Measurements from ENCODE around the gene TARBP1.
"Not testable (repeated sequence)": the region's sequence is repeated elsewhere in the genome, so short reads cannot be mapped to it uniquely, and the experiment has no call there.

The TARBP1 gene

DNA sequence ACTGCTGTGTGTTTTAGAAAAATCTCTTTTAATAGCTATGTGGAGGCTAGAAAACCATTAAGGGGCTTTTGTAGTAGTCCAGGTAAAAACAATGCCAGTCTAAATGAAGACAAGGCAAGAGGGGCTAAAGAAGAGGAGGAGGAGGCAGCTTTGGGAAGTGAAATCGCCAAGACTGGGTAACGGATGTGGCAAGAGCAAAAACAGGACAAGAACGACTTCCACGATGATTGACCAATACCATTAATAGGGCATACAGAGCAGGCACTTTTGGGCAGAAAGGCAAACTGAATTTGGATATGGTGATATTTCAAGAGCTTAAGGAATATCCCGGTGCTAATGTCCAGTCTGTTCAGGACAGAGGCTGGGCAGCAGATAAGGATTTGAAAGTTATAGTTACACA, 83.7 kb downstream of the TARBP1 start:
- DNase-seq (ENCODE audit: low read depth): no peak

DNA sequence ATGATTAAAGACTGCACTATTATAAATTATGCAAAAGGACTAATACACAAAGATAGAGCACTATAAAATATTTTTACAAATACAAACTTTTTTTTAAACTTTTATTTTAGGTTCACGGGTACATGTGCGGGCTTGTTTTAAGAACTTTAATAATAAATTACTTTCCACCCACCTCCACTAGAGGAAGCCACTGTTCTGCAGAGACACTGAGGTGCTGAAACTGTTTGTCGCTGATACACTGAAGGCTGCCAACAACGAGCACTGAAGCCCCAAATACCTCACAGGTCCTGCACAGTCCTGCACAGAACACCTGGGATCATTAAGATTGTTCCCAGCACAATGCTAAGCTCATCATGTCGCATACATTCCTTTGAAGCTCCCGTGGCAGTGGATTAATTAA, 85.8 kb downstream of the TARBP1 start:
- no peak for DNase-seq (ENCODE audit: low read depth)

DNA sequence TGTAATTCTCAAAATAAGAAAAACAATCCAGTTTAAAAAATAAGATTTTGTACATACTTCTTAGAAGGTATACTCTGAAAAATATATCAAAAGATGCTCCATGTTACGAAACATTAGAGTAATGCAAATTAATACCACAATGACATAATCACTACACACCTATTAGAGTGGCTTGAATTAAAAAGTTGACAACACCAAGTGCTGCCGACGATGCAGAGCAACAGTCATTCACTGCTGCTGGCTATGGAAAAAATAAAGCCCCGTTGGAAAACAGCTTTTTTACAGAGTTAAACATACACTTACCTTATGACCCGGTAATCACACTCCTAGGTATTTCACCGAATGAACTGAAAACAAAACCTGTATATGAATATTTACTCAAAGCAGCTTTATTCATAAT, 90.9 kb downstream of the TARBP1 start:
- DNase-seq (ENCODE audit: low read depth): no peak

DNA sequence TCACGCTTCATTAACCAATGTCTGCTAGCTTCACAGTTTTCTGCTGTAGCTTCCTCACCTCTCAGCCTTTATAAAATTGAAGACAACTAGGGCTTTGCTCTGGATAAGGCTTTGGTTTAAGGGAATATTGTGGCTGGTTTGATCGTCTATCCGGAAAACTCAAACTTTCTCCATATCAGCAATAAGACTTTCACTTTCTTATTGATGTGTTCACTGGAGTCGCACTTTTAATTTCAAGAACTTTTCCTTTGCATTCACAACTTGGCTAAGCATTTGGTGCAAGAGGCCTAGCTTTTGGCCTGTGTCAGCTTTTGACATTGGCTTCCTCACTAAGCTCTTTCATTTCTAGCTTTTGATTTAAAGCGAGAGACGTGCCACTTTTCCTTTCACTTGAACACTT, 92.9 kb downstream of the TARBP1 start:
- DNase-seq (ENCODE audit: low read depth): no peak

DNA sequence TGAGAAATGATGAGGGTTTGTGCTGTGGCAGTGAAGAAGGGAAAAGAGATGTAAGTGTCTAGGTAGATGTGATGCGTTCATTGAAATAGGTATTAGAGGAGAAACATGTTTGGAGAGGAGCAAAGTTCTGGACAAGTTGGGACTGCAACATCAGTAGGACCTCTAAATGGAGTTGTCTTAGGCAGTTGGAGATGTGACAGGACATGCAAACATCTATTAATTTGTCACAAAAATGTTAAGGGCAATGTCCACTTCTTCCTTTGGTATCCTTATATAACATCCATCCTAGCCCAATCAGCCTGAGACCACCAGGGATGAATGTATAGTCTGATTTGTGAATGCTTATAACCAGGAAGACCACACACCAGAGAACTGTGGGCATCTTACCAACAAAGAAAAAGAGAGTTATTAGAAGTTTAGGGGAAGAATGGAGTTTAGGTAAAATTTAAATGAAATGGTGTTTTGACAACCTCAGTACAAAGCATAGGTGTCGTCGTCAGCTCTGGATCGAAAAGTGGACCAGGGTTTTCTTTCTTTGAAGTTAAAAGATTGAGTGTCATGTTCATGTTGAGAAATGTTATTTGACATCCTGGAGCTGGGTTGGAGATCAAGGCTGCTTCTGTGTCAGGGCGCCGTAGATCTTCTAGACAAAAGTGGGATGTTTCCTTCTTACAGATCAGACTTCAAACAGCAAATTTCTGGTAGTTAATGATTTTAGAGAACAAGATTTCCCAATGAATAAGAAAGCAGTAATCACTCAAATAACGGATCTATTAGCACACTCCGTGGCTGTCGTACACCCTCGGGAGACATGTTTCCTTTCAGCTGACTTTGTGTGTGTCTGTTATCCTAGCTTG, 97.1 kb downstream of the TARBP1 start:
- DNase-seq (ENCODE audit: low read depth): no peak

DNA sequence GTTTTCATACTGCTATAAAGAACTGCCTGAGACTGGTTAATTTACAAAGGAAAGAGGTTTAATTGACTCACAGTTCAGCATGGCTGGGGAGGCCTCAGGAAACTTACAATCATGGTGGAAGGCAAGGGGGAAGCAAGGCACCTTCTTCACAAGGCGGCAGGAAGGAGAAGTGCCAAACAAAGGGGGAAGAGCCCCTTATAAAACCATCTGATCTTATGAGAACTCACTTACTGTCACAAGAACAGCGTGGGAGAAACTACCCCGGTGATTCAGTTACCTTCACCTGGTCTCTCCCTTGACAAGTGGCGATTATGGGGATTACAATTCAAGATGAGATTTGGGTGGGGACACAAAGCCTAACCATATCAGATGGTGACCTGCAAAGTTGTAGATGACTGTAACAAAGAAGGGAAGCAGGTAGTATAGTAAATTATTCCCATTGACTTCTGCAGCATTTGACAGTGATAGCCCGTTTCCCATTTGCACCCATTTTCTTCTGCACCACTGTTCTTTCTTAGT, 99.3 kb downstream of the TARBP1 start:
- DNase-seq (ENCODE audit: low read depth): not testable (repeated sequence)

DNA sequence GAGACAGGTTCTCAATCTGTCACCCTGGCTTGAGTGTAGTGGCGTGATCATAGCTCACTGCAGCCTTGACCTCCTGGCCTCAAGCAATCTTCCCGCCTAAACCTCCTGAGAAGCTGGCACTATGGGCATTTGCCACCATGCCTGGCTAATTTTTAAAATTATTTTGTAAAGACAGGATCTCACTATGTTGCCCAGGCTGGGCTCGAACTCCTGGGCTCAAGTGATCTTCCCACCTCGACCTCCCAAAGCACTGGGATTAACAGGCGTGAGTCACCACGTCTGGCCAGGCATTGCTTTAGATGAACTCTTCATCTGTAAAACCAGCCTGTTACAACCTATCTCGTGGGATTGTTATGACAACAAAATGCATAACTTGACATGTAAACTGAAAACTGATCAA, 103.3 kb downstream of the TARBP1 start:
- DNase-seq (ENCODE audit: low read depth): no peak

DNA sequence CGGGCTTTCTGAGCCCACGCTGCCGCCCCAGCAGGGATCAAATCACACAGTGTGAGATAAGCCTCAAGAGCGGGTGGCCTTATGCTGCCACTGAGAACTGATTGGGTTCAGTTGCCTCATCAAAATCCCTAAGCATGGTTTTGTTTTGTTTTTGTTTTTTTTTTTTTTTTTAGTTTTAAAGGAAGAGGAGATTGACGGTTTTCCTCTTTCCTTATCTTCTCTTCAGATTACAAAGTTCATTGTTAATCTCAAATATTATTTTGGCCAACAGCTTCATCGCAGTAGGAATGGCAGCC, 105.1 kb downstream of the TARBP1 start:
- no peak for DNase-seq (ENCODE audit: low read depth)

DNA sequence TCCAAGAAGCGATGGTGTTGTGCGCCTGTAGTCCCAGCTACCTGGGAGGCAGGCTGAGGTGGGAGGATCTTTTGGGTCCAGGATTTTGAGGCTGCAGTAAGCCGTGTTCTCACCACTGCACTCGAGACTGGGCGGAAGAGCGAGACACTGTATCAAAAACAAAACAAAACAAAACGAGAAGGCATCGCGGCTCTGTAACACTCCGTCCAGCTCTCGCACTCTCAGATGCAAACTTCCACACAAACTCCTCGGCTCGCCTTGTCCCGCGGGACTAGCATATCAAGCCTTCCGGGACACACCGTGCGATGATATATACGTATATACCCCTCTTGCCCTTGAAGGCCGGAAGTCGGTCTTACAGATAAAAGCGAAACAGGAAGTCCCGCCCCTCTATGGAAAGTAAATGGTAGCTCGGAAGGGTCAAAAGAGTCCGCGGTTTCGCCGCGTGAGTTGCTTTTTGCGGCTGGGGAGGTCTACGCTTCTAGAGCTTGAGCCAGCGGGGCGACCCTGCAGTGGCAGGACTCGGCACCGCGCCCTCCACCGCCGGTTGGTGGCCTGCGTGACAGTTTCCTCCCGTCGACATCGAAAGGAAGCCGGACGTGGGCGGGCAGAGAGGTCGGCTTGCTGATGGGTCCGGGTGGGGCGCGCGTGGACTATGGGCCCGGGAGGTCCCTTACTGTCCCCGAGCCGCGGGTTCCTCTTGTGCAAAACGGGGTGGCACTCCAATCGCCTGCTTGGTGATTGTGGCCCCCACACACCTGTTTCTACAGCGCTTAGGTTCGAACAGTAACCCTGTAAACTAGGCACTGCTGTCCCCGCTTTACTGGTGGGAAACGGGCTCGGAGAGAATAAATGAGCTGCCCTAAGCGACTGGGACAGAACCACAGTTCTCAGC, 105.7 kb downstream of the TARBP1 start, which contains the start of gene COA6:
COA6 (plus strand) TSS at position 393 of the 895 bp plus-strand sequence; CDS start at position 404, 11 bp downstream.
- DNase-seq (ENCODE audit: low read depth): peak; percentile 91

DNA sequence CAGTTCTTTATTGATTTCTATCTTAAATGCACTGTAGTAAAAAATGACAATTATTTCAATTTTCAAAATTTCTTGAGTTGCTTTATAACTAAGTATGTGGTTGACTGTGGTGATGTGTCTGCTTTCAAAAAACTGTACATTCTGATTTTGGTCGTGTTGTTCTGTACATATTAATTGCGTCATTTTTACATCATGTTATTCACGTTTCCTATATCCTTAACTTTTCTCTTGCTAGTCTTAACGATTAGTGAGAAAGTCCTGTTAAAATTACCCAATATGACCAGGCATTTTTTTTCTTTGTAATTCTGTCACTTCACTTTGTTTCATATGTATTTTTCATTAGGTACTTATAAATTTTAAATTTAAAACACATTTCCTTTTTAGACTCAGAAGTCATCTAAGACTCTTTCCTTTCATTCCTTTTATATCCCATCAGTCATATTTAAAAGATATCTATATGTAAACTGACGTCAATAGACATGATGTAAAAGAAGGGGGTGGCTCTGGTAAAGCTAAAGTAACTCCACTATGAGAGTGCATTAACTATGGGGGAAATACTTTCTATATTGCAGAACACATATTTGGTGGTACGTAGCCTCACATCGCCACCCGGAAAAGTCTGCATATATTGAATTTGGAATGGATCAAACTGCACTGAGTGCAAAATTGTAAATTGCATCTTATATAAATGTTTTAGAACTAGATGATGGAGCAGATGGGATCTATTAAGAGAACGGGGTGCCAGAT, 106.8 kb downstream of the TARBP1 start:
- no peak for DNase-seq (ENCODE audit: low read depth)

DNA sequence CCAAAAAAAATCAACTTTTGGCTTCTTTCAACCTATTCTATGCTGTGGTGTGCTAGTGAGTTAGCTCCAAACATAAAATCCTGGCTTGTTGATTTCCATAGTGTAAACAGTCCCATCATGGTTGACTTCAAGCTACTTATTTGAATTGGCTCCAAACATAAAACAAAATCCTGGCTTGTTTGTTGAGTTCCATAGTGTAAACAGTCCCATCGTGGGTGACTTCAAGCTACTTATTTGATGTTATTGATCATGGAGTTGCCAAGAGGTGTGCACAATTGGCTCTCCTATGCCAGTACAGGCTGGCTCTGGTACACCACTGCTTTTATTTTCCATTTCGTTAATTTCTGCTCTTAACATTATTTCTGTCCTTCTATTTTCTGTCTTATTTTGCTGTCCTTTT, 107.6 kb downstream of the TARBP1 start:
- DNase-seq (ENCODE audit: low read depth): no peak

DNA sequence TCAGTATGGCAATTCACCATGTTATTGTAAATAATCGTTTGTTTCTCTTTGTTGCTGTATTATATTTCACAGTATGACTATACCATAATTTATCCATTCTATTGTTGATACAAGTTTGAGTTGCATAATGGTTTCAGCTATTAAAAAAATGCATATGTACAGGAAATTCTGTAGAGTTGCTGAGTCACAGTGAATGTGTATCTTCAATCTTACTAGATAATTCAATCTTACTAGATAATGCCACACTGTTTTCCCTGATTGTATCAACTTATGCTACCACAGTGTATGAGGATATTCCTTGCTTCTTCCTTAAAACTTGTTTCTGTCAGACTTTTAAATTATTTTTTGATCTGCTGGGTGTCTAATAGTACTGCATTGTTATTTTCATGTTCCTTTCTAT, 109.2 kb downstream of the TARBP1 start:
- peak; percentile 42 for DNase-seq (ENCODE audit: low read depth)

DNA sequence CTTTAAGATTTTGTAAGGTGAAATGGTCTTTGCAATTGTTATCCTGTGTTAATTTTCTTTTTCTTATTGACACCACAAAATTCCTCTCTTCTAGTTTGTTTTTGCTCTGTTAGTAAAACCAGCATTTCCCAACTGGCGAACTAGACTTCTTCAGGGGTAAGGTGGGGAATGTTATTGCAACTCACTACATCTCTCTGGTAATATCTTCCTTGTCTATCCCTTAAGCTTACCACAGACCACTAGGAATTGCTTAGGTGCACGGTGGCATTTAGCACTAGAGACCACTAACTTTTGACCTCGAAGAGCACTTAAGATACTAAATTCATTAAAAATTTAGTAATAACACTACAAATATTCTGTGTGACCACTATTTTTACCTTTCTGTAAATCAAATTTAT, 109.9 kb downstream of the TARBP1 start:
- no peak for DNase-seq (ENCODE audit: low read depth)

DNA sequence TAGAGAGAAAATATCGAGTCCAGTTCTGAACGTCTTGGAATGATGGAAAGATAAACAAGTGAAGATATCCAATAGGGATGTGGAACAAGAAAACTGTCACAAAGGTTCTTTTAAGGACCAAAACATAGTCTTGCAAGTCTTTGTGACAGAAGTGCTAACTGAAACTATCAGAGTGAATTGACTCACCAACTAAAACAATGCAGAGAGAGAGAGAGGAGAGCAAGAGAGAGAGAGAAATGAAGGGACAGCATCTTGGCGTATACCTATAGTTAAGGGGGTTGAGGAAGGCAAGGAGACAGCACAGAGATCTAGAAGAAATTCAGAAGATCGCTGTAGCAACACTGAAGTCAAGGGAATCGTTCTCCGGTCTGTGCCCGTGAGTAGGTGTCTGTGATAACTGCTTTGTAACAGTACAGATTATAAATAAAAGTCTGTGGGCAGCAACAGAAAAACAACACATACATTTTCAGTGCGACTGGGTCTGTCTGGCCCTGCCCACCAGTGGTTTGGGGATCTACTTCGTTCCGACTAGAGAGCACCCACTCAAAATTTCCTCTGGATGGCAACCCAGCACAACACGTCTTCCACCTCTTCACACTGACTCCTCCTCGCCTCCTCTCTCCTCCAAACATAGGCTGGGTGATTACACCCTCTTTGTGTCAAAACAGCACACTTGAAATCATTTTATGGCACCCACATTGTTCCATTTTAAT, 110.5 kb downstream of the TARBP1 start:
- DNase-seq (ENCODE audit: low read depth): no peak

DNA sequence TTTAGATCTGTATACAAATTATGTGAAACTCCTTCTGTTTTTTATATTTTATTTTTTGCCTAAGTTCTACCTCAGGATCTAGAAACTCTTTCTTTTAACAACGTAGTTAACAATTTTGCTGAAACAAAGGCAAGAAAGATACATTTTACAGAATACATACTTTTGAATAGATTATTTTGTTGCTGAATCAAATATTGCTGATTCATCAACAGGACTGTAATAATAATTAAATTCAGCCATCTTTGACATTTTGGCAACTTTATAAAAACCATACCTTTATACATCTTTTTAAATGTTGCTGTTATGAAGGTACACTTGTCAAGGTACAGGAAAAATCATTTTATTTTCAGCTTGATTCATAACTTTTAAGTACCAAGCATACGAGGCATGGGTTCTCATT, 116.4 kb downstream of the TARBP1 start:
- no peak for DNase-seq (ENCODE audit: low read depth)

DNA sequence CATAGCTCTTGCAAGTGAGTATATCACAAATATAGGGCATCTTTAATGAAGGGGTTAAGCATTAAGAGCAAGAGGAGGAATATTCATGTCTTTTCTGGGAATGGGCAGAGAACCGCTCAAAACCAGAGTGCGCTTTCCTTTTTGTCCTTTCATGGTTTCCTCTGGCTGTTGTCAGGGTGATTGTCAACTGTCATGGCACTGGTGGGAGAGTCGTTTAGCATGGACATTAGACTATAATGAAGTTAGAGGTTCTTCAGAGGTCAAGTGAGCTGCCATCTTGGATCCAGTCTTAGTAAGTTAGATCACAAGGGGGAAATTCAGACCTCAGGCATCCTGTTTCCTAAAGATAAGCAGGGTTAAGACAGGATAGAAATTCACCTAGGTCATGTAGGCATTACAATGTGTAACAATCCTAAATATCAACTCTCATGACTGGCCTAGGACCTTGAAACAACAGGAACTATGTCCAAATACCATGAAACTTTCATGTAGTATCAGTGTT, 117.8 kb downstream of the TARBP1 start:
- no peak for DNase-seq (ENCODE audit: low read depth)

DNA sequence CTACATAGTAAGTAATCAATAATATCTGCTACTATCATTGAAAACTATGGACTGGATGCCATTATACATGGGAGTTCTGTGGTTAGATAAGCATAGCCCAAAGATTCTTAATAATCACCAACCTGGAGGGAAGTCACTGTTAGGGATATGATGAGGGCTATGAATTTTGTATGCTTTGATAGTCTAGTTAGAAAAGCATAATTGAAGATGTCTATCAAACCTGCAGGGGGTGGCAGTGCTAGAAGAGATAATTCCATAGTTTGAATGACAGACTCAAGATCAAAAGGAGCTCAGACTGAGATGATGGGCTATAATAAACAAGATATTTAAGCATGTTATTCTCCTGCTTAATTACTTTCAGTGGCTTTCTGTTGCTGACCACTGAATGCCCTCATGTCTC, 121.1 kb downstream of the TARBP1 start:
- no peak for DNase-seq (ENCODE audit: low read depth)

DNA sequence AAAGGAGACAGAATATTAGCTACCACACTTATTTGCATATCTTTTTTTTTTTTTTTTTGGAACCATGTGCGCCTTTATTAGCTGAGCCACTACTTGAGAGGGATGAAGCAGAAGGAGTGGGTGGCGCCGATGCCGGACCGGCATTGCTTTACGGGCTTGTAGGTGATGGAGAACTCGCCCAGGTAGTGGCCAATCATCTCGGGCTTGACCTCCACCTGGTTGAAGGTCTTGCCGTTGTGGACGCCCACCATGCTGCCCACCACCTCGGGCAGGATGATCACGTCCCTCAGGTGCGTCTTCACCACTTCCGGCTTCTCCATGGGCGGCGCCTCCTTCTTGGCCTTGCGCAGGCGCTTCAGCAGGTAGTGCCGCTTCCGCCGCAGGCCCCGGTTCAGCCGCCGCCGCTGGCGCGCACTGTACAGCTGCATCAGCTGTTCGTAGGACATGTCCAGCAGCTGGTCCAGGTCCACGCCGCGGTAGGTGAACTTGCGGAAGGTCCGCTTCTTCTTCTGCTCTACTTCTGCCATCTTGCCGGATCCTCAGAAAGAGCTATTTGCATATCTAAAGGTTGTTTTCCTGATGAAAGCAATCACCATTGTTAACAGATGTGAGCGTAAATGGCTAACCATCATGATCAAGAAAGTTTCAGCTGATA, 122.2 kb downstream of the TARBP1 start:
- not testable (repeated sequence) for DNase-seq (ENCODE audit: low read depth)

DNA sequence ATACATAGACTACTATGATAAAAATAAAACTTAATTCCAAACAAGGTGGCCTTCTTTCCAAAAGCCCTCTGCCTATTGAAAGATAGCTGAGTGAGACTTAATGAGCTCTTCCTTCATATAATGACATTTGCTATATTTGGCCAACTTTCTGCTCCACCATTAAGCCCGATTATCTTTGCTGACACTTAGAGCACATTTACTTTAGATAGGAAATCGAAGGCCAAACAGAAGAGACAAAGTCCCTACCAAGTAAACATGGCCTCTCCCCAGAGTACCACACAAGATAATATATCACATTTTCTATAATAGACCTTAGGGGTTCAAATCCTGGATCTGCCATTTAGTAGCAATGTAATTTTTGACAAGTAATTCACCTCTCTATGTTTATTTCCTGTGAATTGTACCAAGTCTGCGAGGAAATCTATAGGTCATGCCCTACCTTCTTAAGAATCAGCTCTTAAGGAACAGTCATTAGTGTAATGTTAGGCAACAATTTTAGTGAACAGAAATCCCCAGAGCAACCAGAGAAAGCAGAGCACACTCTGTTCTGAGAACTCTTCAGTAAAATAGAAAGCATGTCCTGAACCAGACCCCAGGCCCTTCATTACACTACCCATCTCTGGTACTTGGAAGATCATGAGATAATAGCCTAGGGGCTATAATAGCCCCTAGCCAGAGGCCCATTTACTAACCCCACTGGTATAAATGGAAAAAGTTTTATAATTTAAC, 123.0 kb downstream of the TARBP1 start:
- no peak for DNase-seq (ENCODE audit: low read depth)

DNA sequence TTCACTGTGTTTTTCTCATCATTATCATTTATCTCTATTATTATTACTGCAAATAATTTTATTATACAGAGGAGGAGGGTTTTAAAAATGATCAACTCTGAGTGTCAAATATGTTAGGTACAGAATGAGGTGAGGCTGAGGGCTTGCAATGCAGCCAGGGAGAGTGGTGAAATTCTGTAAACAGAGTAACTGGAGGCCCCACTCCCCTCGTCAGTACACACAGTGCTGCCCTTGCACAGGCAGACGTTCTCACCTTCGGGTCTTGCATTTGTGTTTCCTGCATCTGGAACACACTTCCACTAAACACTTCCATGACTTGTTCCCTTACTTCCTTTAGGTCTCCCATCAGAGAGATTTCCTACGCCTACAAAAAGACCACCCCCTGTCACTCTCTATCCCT, 130.0 kb downstream of the TARBP1 start:
- DNase-seq (ENCODE audit: low read depth): no peak
